Measurements from ENCODE around the gene CHST15. TPM values are rescaled to one million over a fixed set of nuclear protein-coding genes. Genes with fewer than 3 reads are reported as not detected.

The CHST15 gene
- total and polyA plus RNA-seq, 8 donors = 2.6 to 30.4 (median 14.6) TPM

GRCh38 chr10:124010024-124010423 lies 83.4 kb downstream of the CHST15 start:
- 93 to 97% (median 97%) methylated on average over 18 to 20 of the region's 20 CpGs for WGBS, 5 donors
- intact Hi-C loops (cut with DNase I; ENCODE audit: low total_unique reads) = no loop called here
- TF ChIP-seq POLR2A (IDR thresholded peaks at IDR 0.05) = no peak
- TF ChIP-seq POLR2AphosphoS5 (IDR thresholded peaks at IDR 0.05) = no peak
- no peak for TF ChIP-seq EP300 (IDR thresholded peaks at IDR 0.05)
- TF ChIP-seq CTCF (IDR thresholded peaks at IDR 0.05) = no peak
- H3K4me3 ChIP-seq = no peak overlapping the region
- H3K4me1 ChIP-seq = peaks cover 0 to 34% (median 17%) of the 10 kb centered on the region in 4 donors
- H3K27me3 ChIP-seq = no peaks in the 10 kb centered on the region
- H3K36me3 ChIP-seq = peaks cover 0 to 67% (median 61%) of the 10 kb centered on the region in 4 donors
- peaks cover 0 to 4% (median 0%) of the 10 kb centered on the region in 4 donors for H3K9me3 ChIP-seq
- no peak for DNase-seq
- H3K27ac ChIP-seq = peak overlapping the region in 3 of 5 donors; percentile 63 to 83 (median 64)

GRCh38 chr10:124009231-124010015 lies 84.0 kb downstream of the CHST15 start:
- peak in 1 of 2 donors; percentile 66 for DNase-seq
- Histone ChIP-seq H3K9me3 (peaks cover 0 to 4% (median 0%) of the 10 kb centered on the region in 4 donors), H3K4me3 (no peak overlapping the region), H3K27ac (peak overlapping the region in 3 of 5 donors; percentile 63 to 83 (median 64)), H3K36me3 (peaks cover 0 to 65% (median 60%) of the 10 kb centered on the region in 4 donors), H3K4me1 (peaks cover 0 to 35% (median 16%) of the 10 kb centered on the region in 4 donors), H3K27me3 (no peaks in the 10 kb centered on the region)
- intact Hi-C loops (cut with DNase I; ENCODE audit: low total_unique reads) = loop anchor here (10.0 kb wide), 1 partner anchor 75 kb away; no protein-coding TSS in a partner anchor
- TF ChIP-seq POLR2A (IDR thresholded peaks at IDR 0.05) = no peak
- no peak for TF ChIP-seq CTCF (IDR thresholded peaks at IDR 0.05)
- no peak for TF ChIP-seq EP300 (IDR thresholded peaks at IDR 0.05)
- no peak for TF ChIP-seq POLR2AphosphoS5 (IDR thresholded peaks at IDR 0.05)
- 63 to 83% (median 81%) methylated on average over 16 of the region's 16 CpGs for WGBS, 5 donors

- peak in 1 of 2 donors; percentile 31 for DNase-seq
- WGBS, 5 donors = 73 to 87% (median 84%) methylated on average over 10 of the region's 10 CpGs
- Histone ChIP-seq H3K36me3 (peaks cover 0 to 70% (median 54%) of the 10 kb centered on the region in 4 donors), H3K9me3 (peaks cover 0 to 3% (median 0%) of the 10 kb centered on the region in 4 donors), H3K4me3 (no peak overlapping the region), H3K4me1 (peaks cover 0 to 41% (median 19%) of the 10 kb centered on the region in 4 donors), H3K27me3 (no peaks in the 10 kb centered on the region), H3K27ac (peak overlapping the region in 3 of 5 donors; percentile 63 to 83 (median 64))
- intact Hi-C loops (cut with DNase I; ENCODE audit: low total_unique reads) = loop anchor here (10.0 kb wide), 1 partner anchor 76 kb away; no protein-coding TSS in a partner anchor
- TF ChIP-seq CTCF (IDR thresholded peaks at IDR 0.05) (no peak), POLR2A (IDR thresholded peaks at IDR 0.05) (no peak), EP300 (IDR thresholded peaks at IDR 0.05) (no peak), POLR2AphosphoS5 (IDR thresholded peaks at IDR 0.05) (no peak)
These were observed 84.7 kb downstream of the CHST15 start for GRCh38 chr10:124008681-124009080.

DNA sequence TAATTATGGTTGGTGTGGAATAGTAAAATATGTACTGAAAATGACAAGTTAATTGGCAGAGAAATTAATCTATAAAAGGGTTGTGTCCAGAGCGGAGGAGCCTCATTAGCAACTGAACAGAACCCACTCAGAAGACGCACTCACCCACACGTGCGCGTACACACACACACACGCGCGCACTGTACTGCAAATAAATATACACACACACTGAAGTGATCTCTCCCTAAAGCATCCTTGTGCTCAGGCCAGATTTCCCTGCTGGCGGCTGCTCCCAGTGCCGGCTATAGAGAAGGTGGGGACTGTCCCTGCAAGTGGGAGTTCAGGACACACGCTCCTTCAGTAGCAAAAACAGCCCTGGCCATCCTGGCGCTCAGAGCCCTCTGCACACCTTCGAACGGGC lies 85.2 kb downstream of the CHST15 start:
- Histone ChIP-seq H3K9me3 (no peaks in the 10 kb centered on the region), H3K27me3 (no peaks in the 10 kb centered on the region), H3K4me1 (peaks cover 0 to 41% (median 19%) of the 10 kb centered on the region in 4 donors), H3K36me3 (peaks cover 0 to 73% (median 50%) of the 10 kb centered on the region in 4 donors), H3K27ac (peak overlapping the region in 3 of 5 donors; percentile 63 to 83 (median 64)), H3K4me3 (no peak overlapping the region)
- intact Hi-C loops (cut with DNase I; ENCODE audit: low total_unique reads) = loop anchor here (10.0 kb wide), 1 partner anchor 77 kb away; no protein-coding TSS in a partner anchor
- TF ChIP-seq POLR2AphosphoS5 (IDR thresholded peaks at IDR 0.05) (no peak), CTCF (IDR thresholded peaks at IDR 0.05) (no peak), POLR2A (IDR thresholded peaks at IDR 0.05) (no peak)
- peak in 1 of 2 donors; percentile 40 for DNase-seq
- whole genome bisulfite sequencing, 5 donors = 77 to 84% (median 78%) methylated on average over 13 to 14 of the region's 14 CpGs
